Testis (tissue), 3 donors: ENCODE data around the gene BRI3BP. TPM values are rescaled to one million over a fixed set of nuclear protein-coding genes. Genes with fewer than 3 reads are reported as not detected.
A peak's percentile ranks its signal among the peaks of the same experiment; 100 is the strongest.

Experiments used
- DNase-seq: peaks from one replicate; pipeline ENCODE4 v3.0.0-alpha.2; 2019
- H3K27ac ChIP-seq, 2 donors: fragments of 200-600 bp; sonication (generic); one replicate each; pipeline ENCODE4 v1.5.1; 2019
- H3K27me3 ChIP-seq: fragments of 200-600 bp; sonication (generic); one replicate; pipeline ENCODE4 v1.5.1; 2019
- H3K36me3 ChIP-seq: fragments of 200-600 bp; sonication (generic); one replicate; pipeline ENCODE4 v1.5.1; 2017; ENCODE audit warnings: low read depth; ENCODE audit errors: missing control alignments
- H3K4me1 ChIP-seq: fragments of 200-600 bp; sonication (generic); one replicate; pipeline ENCODE4 v1.5.1; 2019
- H3K4me3 ChIP-seq, 2 donors: fragments of 200-600 bp; sonication (generic); one replicate each; pipeline ENCODE4 v1.5.1; 2017 to 2019
- H3K9me3 ChIP-seq: fragments of 200-600 bp; sonication (generic); one replicate; pipeline ENCODE4 v1.5.1; 2017
- POLR2A ChIP-seq: fragments of 450-650 bp; IDR thresholded peaks from one replicate; pipeline ENCODE4 v1.6.1; 2017; ENCODE audit warnings: antibody characterized with exemption, mild to moderate bottlenecking, moderate library complexity
- WGBS, 2 donors: methylation state at CpG; one replicate each; pipeline ENCODE4 v1.1.5; 2018; 5-methylcytosine and 5-hydroxymethylcytosine counted together
- intact Hi-C: fragments of 100-400 bp; cut with DNase I; formaldehyde crosslinking; loops from one replicate; pipeline ENCODE4 v1.15.1; 2023; ENCODE audit warnings: low total_unique reads
- polyA plus RNA-seq: library from polyadenylated mRNA; stranded (reverse); fragments of 350-450 nt; fragmentation: Illumina TruSeq; extraction: RNeasy Lipid Tissue Mini Kit (QIAGEN cat#74804); gene quantifications from one replicate; pipeline ENCODE4 v1.2.3, GENCODE V29; 2014; ENCODE audit warnings: low read depth, low replicate concordance; ENCODE audit not compliant: insufficient read depth
- total RNA-seq, 2 donors: library from RNA; depleted of rRNA; stranded (reverse); fragments of >200 nt; gene quantifications; one replicate each; pipeline ENCODE4 v1.2.3, GENCODE V29; 2016
- TF ChIP-seq, protein P1 (sequence below), 3 experiments: fragments of 450-650 bp in 2 of 3; fragments of 200-600 bp in 1 of 3; sonication (generic) in 1 of 3; IDR thresholded peaks; one replicate each; pipeline ENCODE4 v1.5.1; 2016 to 2019; ENCODE audit warnings: antibody characterized with exemption in 3 of 3, mild to moderate bottlenecking in 2 of 3, moderate library complexity in 1 of 3

Gene BRI3BP
- total and polyA plus RNA-seq, 3 donors from 2014 or later = 3.5 to 3.8 (median 3.5) TPM

DNA sequence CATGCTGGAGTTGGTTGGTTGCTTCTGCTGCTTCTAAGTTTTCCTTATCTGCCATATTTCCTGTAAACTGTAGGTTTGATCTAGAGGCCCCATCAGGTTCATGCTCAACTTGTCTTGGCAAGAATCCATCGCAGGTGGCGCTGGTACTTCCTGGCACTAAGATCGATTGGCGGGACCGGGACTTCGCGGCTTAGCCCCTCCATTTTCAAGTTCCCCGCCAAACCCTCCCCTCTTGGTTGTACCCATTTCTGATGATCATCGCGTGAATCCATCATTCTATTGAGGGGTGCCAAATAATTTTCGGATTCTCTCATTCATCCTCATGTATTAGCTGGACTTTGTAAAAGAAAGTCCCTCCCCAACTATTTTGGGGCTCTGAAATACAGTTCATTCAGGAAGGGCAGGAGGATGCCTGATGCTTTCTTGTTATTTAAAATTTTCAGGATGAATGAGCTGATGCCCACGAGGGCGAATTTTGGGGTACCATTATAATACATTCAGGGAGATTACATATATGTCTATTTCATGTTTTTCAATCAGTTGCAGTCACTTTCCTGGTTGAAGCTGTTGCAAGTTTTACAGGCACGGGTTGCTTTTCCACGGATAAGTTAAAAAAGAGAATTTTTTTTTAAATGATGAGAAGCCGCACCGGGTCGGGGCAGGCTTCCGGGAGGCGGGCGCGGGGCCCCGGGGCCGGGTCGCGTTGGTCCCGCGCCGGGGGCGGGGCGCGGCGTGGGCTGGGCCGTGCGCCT, 395 bp upstream of the BRI3BP start:
- H3K9me3 ChIP-seq = no peaks in the 10 kb centered on the region
- H3K36me3 ChIP-seq = no peaks in the 10 kb centered on the region
- no peaks in the 10 kb centered on the region for H3K27me3 ChIP-seq
- H3K27ac ChIP-seq = no peak overlapping the region
- intact Hi-C loops = no loop called here
- no peak for TF ChIP-seq POLR2A
- TF ChIP-seq, protein P1, sequence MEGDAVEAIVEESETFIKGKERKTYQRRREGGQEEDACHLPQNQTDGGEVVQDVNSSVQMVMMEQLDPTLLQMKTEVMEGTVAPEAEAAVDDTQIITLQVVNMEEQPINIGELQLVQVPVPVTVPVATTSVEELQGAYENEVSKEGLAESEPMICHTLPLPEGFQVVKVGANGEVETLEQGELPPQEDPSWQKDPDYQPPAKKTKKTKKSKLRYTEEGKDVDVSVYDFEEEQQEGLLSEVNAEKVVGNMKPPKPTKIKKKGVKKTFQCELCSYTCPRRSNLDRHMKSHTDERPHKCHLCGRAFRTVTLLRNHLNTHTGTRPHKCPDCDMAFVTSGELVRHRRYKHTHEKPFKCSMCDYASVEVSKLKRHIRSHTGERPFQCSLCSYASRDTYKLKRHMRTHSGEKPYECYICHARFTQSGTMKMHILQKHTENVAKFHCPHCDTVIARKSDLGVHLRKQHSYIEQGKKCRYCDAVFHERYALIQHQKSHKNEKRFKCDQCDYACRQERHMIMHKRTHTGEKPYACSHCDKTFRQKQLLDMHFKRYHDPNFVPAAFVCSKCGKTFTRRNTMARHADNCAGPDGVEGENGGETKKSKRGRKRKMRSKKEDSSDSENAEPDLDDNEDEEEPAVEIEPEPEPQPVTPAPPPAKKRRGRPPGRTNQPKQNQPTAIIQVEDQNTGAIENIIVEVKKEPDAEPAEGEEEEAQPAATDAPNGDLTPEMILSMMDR (IDR thresholded peaks at IDR 0.05) = no peak
- 1 to 3% methylated on average over 35 of the region's 35 CpGs for WGBS, 2 donors
- peaks cover 3% of the 10 kb centered on the region for H3K4me1 ChIP-seq
- peak overlapping the region; percentile 45 to 56 for H3K4me3 ChIP-seq
- peak; percentile 44 for DNase-seq

DNA sequence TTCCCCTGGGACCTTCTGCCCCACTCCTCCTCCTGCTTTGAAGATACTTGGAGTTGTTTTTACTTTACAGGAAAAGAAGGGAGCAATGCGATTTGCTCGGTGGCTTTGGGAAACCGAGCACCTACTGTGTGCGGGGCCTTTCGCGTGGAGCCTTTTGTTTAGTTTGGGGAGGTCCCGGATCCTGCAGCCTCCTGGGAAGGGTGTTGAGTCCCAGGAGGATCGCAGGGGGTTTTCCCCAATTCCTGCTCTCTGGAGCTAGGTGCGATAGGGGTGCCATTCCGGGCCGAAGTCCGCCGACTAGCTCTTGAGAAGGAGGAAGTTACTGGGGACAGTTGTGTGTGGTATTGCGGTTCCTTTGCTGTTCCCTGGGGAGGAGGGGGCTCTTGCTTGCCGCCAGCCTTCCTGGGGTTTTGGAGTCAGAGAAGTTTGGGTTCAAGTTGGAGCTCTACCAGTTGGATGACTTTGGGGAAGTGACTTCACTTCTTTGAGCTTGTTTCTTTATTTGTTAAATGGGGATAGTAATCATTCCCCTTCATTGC, 1.1 kb downstream of the BRI3BP start:
- DNase-seq = no peak
- peaks cover 3% of the 10 kb centered on the region for H3K4me1 ChIP-seq
- H3K9me3 ChIP-seq = no peaks in the 10 kb centered on the region
- H3K27ac ChIP-seq = no peak overlapping the region
- H3K27me3 ChIP-seq = no peaks in the 10 kb centered on the region
- 14 to 25% methylated on average over 15 of the region's 15 CpGs for WGBS, 2 donors
- H3K36me3 ChIP-seq = no peaks in the 10 kb centered on the region
- H3K4me3 ChIP-seq = peak overlapping the region; percentile 49 to 56
- TF ChIP-seq, protein P1 (IDR thresholded peaks at IDR 0.05) = no peak
- no peak for TF ChIP-seq POLR2A
- intact Hi-C loops = no loop called here

DNA sequence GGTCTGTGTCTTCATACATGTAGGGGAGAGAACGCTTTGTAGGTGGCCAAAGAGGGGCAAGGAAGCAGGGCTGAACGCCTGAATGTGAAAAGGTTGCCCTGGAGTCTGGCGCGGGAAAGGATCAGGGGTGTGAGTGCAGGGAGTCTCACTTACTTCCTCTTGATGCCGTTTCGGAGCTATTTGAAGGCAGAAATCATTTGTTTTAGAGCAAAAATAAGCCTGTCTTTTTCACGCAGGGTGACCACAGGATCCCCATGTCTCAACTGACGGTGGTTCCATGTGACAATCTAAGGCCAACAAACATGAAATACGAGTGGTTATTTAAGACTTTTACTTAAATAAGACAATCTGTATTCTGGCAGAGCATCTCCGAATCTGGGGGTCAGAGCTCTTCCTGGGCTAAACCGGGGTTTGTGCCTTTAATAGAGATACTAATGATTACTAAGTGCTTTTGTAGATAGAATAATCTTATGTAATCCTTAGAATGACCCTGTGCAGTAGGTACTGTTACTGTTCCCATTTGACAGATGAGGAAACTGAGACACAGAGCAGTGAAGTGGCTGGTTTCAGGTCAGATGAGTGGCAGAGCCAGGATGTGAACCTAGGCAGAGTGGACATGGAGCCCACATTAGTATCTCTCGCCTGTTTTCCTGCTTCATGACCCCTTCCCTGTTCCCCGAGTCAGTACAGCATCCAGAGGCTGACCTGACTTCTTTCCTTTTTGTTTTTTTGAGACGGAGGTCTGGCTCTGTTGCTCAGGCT, 1.9 kb downstream of the BRI3BP start:
- Histone ChIP-seq H3K27ac (no peak overlapping the region), H3K36me3 (no peaks in the 10 kb centered on the region), H3K4me1 (peaks cover 3% of the 10 kb centered on the region), H3K9me3 (no peaks in the 10 kb centered on the region), H3K27me3 (no peaks in the 10 kb centered on the region), H3K4me3 (no peak overlapping the region)
- intact Hi-C loops = no loop called here
- no peak for TF ChIP-seq POLR2A
- TF ChIP-seq, protein P1 (IDR thresholded peaks at IDR 0.05) = no peak
- no peak for DNase-seq
- 67 to 75% methylated on average over 14 of the region's 14 CpGs for WGBS, 2 donors

DNA sequence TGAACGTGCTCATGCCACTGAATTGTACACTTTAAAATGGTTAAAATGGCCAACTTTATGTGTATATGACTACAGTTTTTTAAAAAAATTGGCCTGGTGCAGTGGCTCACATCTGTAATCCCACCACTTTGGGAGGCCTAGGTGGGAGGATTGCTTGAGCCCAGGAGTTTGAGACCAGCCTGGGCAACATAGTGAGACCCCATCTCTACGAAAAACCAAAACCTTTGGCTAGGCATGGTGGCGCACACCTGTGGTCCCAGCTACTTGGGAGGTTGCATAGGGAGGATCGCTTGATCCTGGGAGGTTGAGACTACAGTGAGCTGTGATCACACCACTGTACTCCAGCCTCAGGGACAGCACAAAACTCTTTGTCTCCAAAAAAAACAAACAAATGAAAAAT, 5.3 kb downstream of the BRI3BP start:
- WGBS, 2 donors = 68 to 83% methylated on average over 4 of the region's 4 CpGs
- TF ChIP-seq POLR2A = no peak
- TF ChIP-seq, protein P1 (IDR thresholded peaks at IDR 0.05) = no peak
- H3K9me3 ChIP-seq = no peaks in the 10 kb centered on the region
- H3K36me3 ChIP-seq = no peaks in the 10 kb centered on the region
- no peak overlapping the region for H3K27ac ChIP-seq
- H3K4me3 ChIP-seq = no peak overlapping the region
- no peak for DNase-seq
- intact Hi-C loops = no loop called here
- H3K4me1 ChIP-seq = no peaks in the 10 kb centered on the region
- H3K27me3 ChIP-seq = no peaks in the 10 kb centered on the region
